ENCODE results near the gene ESR1.
"Not testable (repeated sequence)": the region's sequence is repeated elsewhere in the genome, so short reads cannot be mapped to it uniquely, and the experiment has no call there.

The ESR1 gene

GRCh38 chr6:151975795-151976194 is 168.3 kb downstream of the ESR1 start:
- no peak for DNase-seq (ENCODE audit: low read depth)

- DNase-seq (ENCODE audit: low read depth), result not testable (repeated sequence)
These were observed 180.7 kb downstream of the ESR1 start for GRCh38 chr6:151988199-151988598.

DNA sequence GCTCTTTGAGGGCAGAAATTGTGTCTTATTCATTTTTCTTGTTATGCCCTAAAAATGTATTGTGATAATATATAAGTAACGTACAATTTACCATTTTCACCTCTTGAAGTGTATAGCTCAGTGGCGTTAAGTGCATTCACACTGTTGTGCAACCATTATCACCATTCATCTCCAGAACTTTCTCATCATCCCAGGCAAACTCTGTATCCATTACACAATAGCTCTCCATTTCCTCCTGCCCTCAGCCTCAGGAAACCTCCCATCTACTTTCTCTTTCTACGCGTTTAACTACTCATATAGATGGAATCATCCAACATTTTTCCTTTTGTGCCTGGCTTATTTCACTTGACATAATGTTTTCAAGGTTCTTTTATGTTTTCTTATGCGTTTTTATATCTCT is 184.6 kb downstream of the ESR1 start:
- no peak for DNase-seq (ENCODE audit: low read depth)

- DNase-seq (ENCODE audit: low read depth), result no peak
These were observed 185.9 kb downstream of the ESR1 start for GRCh38 chr6:151993364-151993763.

- no peak for DNase-seq (ENCODE audit: low read depth)
These were observed 191.3 kb downstream of the ESR1 start for GRCh38 chr6:151998784-151999183.

- DNase-seq (ENCODE audit: low read depth), result peak; percentile 54
These were observed 191.7 kb downstream of the ESR1 start for GRCh38 chr6:151999194-151999593.

DNA sequence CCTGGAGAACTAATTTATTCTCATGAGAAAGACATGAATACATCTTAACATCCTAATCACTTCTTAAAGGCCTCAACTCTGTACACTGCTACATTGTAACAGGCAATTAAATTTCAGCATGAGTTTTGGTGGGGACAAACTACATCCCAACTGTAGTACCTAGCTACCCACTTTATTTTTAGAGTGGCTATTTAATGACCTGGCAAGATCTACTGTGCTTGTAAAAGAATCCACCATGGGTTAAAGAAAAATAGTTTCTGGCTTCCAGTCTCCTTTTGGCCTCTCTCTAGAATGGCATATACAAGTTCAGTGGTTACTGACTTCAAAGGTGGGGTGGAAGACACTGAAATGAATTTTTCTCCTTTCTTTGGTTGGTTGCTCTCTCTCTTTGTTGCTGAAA is 193.9 kb downstream of the ESR1 start:
- no peak for DNase-seq (ENCODE audit: low read depth)

DNA sequence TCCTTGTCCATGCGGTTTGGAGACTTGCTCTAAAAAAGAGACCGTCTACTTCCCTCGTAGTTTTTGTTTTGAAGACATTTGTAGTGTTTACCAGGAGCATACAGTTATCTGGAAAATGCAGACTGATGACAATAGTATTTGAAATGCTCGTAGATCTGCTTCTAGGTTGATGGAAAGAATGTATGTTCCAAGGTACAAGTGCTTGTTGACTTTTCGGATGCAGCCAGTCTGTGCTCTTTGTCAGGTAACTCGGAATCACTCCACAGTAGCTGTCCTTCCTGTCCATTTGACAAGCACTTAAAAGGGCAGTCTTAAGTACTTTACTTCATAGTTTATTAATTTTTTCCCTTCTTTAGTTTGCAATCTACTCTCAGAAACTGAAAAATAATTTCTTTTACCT is 194.8 kb downstream of the ESR1 start:
- no peak for DNase-seq (ENCODE audit: low read depth)

GRCh38 chr6:152004036-152004566 is 196.6 kb downstream of the ESR1 start:
- peak; percentile 18 for DNase-seq (ENCODE audit: low read depth)

DNA sequence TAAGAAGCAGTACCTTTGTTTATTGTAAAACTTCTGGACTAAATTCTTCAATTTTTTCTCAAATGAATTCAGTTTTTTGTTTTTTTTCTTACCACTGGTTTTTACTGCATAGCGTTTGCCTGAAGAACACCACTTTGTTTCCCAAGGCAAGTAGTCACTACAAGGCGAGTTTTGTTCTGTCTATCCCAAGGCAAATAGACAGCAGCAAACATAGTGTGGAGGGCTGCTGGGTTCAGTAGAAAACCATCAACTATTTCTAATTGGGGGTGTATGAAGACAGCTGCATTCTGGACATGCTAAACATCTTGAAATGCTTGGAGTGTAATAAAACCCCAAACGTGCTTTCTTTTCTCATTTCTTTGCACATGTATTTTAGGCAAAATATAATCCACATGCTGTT is 197.4 kb downstream of the ESR1 start:
- no peak for DNase-seq (ENCODE audit: low read depth)

DNA sequence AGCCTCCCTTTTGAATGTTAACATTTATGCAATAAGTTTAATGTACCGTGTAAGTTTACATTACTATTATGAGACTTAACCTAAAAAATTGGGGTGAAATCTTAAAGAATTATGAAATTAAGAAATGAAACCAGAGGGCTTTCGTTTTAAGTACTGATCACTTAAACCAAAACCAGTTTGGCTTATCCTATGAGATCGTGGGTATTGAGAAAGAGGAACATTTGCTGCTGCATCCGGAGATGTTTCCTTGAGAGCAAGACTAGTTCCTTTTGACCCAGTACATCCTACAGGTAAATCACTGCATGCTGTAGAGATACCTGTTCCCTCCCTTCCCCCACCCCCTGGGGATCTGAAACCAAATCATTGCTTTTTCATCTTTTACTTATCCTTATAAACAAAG is 201.3 kb downstream of the ESR1 start:
- no peak for DNase-seq (ENCODE audit: low read depth)

GRCh38 chr6:152012227-152012626 is 204.7 kb downstream of the ESR1 start:
- no peak for DNase-seq (ENCODE audit: low read depth)

- no peak for DNase-seq (ENCODE audit: low read depth)
These were observed 211.4 kb downstream of the ESR1 start for GRCh38 chr6:152018876-152019275.

GRCh38 chr6:152022303-152022702 is 214.8 kb downstream of the ESR1 start:
- no peak for DNase-seq (ENCODE audit: low read depth)

DNA sequence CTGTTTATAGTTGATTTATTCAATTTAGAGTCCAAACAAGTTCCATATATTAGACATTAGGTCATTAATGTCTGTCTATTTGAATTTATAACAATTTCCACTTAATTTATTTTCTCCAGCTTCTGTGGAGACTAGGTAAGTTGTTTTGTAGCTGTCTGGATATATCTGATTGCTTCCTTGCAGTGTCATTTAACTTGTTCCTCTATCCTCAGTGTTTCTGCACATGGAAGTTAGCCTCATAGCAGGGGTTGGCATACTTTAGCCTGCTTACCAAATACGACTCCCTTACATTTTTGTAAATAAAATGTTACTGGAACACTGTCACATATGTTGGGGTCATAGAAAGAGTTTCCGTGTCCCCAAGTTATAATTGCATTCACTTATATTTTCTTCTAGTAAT is 216.1 kb downstream of the ESR1 start:
- DNase-seq (ENCODE audit: low read depth), result no peak

- peak; percentile 6 for DNase-seq (ENCODE audit: low read depth)
These were observed 218.8 kb downstream of the ESR1 start for GRCh38 chr6:152026291-152026690.

- not testable (repeated sequence) for DNase-seq (ENCODE audit: low read depth)
These were observed 219.3 kb downstream of the ESR1 start for GRCh38 chr6:152026744-152027143.

DNA sequence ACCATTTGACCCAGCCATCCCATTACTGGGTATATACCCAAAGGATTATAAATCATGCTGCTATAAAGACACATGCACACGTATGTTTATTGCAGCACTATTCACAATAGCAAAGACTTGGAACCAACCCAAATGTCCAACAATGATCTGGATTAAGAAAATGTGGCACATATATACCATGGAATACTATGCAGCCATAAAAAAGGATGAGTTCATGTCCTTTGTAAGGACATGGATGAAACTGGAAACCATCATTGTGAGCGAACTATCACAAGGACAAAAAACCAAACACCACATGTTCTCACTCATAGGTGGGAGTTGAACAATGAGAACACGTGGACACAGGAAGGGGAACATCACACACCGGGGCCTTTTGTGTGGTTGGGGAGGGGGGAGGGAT is 226.3 kb downstream of the ESR1 start:
- DNase-seq (ENCODE audit: low read depth), result not testable (repeated sequence)

DNA sequence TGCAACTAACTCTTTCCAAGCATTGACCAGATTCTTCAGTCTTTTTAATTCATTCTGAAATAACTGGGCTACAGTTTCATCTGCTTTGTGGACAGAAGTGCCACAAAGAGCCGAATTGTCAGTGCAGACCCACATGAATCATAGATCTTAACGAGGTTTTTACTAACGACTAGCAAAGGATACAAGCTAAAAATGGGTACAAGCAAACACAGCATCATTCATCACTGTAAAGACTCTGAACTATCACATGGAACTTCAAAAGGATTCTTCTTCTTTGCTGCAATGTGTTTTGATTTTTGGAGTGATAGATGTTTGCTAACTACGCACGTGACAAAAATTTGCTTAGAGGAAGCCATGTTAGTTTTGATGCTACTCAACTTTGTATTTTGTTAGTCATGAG is 227.1 kb downstream of the ESR1 start:
- no peak for DNase-seq (ENCODE audit: low read depth)

DNA sequence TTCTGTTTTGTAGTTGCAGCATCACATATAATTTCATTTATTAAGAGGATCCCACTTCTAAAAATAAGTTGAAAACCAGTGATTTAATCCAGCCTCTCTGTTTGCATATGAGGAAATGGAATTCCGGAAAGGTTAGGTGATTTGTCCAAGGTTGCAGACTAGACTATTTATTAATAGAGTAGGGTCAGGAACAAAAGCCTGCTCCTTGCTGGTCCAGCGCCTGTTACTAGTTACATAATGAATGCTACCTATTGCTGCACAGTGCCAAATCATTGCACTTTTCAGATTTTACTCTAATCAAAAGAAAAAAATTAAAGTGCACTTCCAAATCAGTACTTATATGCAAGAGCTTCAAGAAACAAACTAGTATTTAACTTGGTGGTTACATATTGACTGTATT is 238.6 kb downstream of the ESR1 start:
- no peak for DNase-seq (ENCODE audit: low read depth)

DNA sequence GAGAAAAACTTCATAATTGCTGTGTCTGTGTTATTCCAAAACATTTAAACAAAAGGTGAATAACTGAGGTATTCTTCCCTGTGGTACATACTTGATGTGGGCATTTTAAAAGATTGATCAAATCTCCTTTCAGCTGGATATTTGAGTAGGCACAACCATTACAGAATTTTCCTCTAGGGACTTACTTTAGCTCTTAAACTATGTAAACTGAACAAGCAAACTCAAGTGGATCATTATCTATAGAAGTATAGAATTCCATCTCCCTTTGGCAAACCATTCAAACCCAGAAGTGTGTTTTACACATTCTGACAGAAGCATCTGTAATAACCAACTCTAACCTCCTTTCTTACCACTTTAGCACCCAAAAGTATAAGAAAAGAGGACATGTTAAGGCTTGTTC is 241.4 kb downstream of the ESR1 start:
- no peak for DNase-seq (ENCODE audit: low read depth)

DNA sequence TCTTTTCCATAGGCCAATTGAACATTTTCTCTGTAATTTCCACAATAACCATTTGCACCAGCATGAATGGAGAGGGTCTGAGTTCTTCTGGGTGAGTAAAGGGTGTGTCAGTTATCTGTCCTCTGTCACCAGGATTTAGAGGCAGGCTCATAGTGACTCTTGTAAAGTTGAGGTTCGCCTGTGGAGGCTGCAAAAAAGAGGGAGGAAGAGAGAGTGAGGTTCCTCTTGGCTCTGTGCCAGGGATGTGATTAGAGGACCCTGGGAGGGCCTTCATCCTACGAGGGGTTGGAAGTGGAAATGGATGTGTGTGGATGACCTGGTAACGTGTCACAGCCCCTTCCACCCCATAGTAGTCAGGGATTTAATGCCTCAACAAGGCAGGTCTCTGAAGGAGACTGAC is 242.0 kb downstream of the ESR1 start:
- DNase-seq (ENCODE audit: low read depth), result peak; percentile 6

DNA sequence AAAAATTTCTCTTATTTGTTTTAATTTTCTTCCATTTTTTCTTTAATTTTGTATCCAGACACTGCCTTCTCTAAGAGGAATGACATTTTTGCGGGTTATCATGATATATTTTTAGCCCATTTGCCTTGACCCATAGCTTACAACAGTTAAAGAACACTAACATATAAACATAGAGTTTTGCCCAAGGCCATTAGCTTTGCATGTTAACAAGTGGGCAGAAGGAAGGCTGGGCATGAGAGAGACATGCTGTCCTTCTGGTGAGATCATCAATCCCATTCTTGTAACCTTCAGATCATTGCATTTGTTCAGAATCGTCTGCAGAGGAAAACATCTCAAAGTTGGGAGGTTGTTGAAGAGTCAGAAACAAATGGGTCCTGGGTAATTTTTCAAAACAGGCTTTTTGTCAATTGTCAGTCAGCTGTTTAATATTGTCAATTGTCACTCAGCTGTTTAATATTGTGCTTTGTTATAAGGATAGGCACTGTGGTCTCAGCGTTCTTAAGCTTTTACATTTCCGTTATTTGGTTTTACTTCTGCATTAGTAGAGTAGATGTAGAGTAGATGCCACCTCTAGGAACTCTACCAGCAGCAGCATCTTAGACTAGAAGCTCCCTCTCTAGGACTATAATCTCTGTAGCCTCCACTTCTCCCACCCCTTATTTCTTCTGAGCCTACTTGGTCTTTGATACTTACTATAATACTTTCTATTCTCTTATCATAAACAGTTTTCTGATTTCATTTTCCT is 243.1 kb downstream of the ESR1 start:
- DNase-seq (ENCODE audit: low read depth), result no peak

DNA sequence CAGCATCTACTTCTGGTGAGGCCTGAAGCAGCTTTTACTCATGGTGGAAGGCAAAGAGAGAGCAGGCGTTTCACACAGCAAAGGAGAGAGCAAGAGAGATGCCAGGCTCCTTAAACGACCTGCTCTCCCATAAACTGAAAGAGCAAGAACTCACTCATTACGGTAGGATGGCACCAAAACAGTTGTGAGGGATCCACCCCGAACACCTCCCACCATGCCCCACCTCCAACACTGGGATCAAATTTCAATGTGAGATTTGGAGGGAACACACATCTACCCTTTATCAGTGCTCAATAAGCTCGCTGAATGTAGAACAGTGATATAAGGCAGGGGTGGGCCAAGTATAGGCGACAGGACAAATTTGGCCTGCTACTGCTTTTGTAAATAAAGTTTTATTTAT is 244.6 kb downstream of the ESR1 start:
- no peak for DNase-seq (ENCODE audit: low read depth)
